HG02759 (cell line): ENCODE measurements around the gene RPSA.
"Not testable (repeated sequence)": the region's sequence is repeated elsewhere in the genome, so short reads cannot be mapped to it uniquely, and the experiment has no call there.

ENCODE experiments used
- ATAC-seq: cut with Tn5 transposase; IDR thresholded peaks from one replicate; pipeline ENCODE4 v1.9.1; 2021; ENCODE audit warnings: mild to moderate bottlenecking, moderate library complexity; ENCODE audit not compliant: unreplicated experiment

Gene RPSA

DNA sequence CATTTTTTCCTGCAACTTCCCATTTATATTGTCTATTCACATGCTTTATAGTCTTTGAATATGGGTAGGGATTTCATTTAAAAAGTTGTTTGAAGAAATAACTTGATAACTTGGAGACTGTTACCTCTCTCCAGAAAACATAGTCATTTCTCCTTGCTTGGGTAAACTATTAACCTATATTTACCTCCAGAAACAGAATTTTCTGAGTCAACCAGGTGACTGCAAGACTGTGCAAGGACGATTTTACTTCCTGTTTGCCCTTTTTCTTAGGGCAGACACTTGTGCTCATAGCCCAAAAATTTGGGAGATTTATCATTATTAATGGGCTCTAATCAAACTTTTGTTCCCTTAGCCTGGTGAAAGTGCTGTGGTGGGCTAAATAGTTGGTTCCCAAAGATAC is 46.6 kb downstream of the RPSA start:
- peak; percentile 71 for ATAC-seq

DNA sequence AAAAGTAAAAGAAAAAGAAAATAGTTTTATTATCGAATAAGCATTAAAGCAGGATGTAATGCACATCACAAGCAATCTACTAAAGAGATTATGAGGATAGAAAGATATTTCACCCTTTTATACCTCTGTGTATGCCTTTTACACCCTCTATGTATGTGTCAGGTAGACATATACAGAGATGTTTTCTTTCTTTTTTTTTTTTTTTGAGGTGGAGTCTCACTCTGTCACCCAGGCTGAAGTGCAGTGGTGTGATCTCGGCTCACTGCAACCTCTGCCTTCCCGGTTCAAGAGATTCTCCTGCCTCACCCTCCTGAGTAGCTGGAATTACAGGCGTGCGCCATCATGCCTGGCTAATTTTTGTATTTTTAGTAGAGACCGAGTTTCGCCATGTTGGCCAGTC is 47.4 kb downstream of the RPSA start:
- ATAC-seq: not testable (repeated sequence)

DNA sequence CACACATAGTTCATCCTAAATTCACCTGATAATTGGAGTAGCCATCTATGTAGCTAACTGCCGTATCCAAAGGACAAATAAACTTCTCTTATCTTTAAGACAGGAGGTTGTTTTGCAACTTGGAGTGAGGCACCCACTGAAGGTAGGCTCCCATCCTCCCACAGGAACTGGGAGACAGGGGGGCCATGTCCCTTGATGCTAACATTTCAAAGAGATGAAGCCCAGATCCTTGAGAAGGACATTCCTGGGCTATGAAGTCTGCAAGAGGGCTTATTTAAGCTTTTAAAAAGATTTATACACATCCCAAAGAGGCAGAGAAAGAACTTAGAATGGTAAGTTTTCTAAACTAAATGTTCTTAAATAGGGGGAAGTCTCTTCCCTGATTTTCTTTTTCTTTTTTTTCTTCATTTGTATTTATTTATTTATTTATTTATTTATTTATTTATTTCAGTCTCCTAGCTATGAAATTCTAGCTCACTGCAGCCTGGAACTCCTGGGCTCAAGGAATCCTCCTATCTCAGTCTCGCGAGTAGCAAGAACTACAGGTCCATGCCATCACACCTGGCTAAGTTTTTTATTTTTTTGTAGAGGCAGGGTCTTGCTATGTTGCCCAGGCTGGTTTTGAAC is 48.2 kb downstream of the RPSA start:
- no peak for ATAC-seq

DNA sequence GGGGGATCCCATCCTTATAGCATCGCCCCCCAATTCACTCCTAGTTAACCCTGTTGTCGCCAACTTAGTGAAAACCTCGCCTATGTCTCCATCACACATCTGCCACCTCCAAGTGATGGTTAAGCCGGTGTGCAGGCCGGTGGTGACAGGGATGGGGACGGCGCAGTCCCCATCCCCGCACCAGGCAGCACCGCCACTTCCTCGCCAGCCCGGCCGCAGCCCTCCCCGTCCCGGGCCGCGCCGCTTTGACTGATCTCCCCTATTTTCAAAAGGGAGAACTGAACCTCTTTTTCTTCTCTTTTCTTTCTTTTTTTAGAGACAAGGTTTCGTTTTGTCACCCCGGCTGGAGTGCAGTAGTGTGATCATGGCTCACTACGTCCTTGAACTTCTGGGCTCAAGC is 49.6 kb downstream of the RPSA start:
- ATAC-seq: no peak

DNA sequence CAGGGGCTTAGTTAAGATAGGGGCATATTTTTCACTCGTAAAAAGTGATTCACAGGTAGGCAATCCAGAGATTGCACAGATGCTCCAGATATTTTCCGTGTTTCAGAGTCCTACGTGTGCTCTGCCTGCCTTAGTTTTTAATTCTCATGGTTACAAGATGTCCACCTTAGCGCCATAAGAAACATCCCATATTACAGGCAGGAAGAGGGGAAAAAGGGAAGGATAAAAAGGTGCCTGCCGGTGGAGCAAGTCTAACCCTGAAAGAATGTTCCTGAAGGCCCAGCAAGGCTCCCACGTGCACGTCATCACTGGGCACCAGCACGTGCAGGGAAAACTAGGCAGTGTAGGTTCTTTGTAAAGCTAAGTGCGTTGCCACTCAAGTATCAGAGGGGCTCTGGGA is 50.8 kb downstream of the RPSA start:
- ATAC-seq: no peak

DNA sequence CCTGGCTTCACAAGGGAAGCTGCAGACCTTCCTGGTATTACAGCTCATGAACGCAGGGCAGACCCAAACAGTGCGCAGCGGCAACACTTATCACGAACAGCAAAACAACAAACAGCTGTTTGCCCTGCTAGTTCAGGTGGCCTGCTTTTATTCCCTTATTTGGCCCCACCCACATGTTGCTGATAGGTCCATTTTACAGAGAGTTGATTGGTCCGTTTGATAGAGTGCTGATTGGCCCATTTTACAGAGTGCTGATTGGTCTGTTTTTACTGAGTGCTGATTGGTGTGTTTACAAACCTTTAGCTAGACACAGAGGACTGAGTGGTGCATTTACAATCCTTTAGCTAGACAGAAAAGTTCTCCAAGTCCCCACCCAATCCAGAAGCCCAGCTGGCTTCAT is 52.1 kb downstream of the RPSA start:
- ATAC-seq: not testable (repeated sequence)

DNA sequence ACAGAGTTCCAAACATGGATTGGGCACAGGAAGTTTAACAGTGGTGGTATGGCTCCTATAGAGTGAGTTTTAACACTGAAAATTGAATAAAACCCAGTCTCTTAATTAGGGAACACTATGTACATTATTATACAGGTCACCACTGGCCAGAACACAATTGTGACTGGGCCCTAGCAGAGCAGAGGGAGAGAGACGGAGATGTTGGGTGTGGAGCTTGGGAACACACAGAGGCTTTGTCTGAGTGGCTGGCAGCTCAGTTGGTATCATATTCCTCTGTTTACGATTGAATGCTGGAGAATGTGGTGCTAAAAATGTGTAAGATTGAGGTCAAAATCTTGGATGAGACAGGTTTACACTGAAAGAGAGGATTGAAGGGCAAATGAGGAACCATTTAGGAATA is 54.2 kb downstream of the RPSA start:
- no peak for ATAC-seq
